Stimulated activated CD4-positive, alpha-beta T cell treated with anti-CD3 and anti-CD28 coated beads, Interleukin-1b, Interleukin-23, amount 100 ng/mL, for 4 hours (primary cell): ENCODE results near the gene PRPS1.
"Not testable (repeated sequence)": the region's sequence is repeated elsewhere in the genome, so short reads cannot be mapped to it uniquely, and the experiment has no call there.

Experiments
- DNase-seq, 2 donors: peaks; one replicate each; pipeline ENCODE4 v3.0.0-alpha.2; 2020; ENCODE audit warnings: low read depth in 2 of 2

Gene PRPS1

GRCh38 chrX:107674480-107675364, 46.4 kb downstream of the PRPS1 start:
- DNase-seq: no peak

- DNase-seq: no peak
Observed at GRCh38 chrX:107675365-107675654, 47.0 kb downstream of the PRPS1 start.

- DNase-seq: no peak
Observed at GRCh38 chrX:107675823-107676555, 47.7 kb downstream of the PRPS1 start.

- peak; percentile 10 to 53 for DNase-seq
Observed at GRCh38 chrX:107676559-107677378, 48.5 kb downstream of the PRPS1 start.

- no peak for DNase-seq
Observed at GRCh38 chrX:107677501-107677901, 49.2 kb downstream of the PRPS1 start.

GRCh38 chrX:107677909-107678308, 49.6 kb downstream of the PRPS1 start:
- DNase-seq: no peak

GRCh38 chrX:107678957-107679740, 50.8 kb downstream of the PRPS1 start:
- peak; percentile 27 to 43 for DNase-seq

- no peak for DNase-seq
Observed at GRCh38 chrX:107682256-107682655, 53.9 kb downstream of the PRPS1 start.

- no peak for DNase-seq
Observed at GRCh38 chrX:107683124-107683895, 55.0 kb downstream of the PRPS1 start.

- DNase-seq: no peak
Observed at GRCh38 chrX:107683931-107684330, 55.6 kb downstream of the PRPS1 start.

GRCh38 chrX:107684956-107685385, 56.7 kb downstream of the PRPS1 start:
- no peak for DNase-seq

- not testable (repeated sequence) for DNase-seq
Observed at GRCh38 chrX:107685586-107685985, 57.3 kb downstream of the PRPS1 start.

- no peak for DNase-seq
Observed at GRCh38 chrX:107686026-107686425, 57.7 kb downstream of the PRPS1 start.

- DNase-seq: no peak
Observed at GRCh38 chrX:107686792-107687191, 58.5 kb downstream of the PRPS1 start.

GRCh38 chrX:107687445-107687844, 59.1 kb downstream of the PRPS1 start:
- DNase-seq: no peak

- no peak for DNase-seq
Observed at GRCh38 chrX:107691024-107691448, 62.7 kb downstream of the PRPS1 start.

- no peak for DNase-seq
Observed at GRCh38 chrX:107699616-107700015, 71.3 kb downstream of the PRPS1 start.

GRCh38 chrX:107700317-107700774, 72.0 kb downstream of the PRPS1 start:
- DNase-seq: no peak
